Activated naive CD8-positive, alpha-beta T cell (primary cell): ENCODE measurements around the gene LGALS14.
"Not testable (repeated sequence)": the region's sequence is repeated elsewhere in the genome, so short reads cannot be mapped to it uniquely, and the experiment has no call there.

ENCODE experiments used
- H3K27ac Mint-ChIP-seq: one replicate; pipeline ENCODE4 v1.8.0; 2021; ENCODE audit warnings: mixed read lengths
- H3K27me3 Mint-ChIP-seq: one replicate; pipeline ENCODE4 v1.8.0; 2021; ENCODE audit warnings: mixed read lengths
- H3K36me3 Mint-ChIP-seq: one replicate; pipeline ENCODE4 v1.8.0; 2021; ENCODE audit warnings: mixed read lengths
- H3K4me1 Mint-ChIP-seq: one replicate; pipeline ENCODE4 v1.8.0; 2021; ENCODE audit warnings: low read depth, mixed read lengths
- H3K4me3 Mint-ChIP-seq: one replicate; pipeline ENCODE4 v1.8.0; 2021; ENCODE audit warnings: mild to moderate bottlenecking, mixed read lengths
- H3K9me3 Mint-ChIP-seq: one replicate; pipeline ENCODE4 v1.8.0; 2021; ENCODE audit warnings: low read depth, mixed read lengths

Gene LGALS14

DNA sequence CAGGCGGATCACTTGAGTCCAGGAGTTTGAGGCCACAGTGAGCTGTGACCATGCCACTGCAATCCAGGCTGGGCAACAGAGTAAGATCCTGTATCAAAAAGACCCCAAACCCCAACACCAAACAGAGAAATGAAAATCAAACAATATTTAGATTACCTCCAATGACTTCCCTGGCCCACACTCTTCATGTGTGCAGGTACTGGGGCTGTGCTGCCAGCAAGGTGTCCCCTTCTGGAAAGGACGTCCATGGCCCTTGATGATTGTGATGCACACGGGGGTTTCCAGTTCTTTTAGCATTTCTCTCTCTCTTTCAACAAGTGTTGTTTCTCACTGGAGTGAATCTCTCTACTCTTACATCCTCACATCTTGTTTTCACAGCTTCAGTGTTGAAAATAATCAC, 23.7 kb upstream of the LGALS14 start:
- H3K9me3 Mint-ChIP-seq: no peaks in the 10 kb centered on the region
- peaks cover 2% of the 10 kb centered on the region for H3K27me3 Mint-ChIP-seq
- no peak overlapping the region for H3K27ac Mint-ChIP-seq
- peaks cover 30% of the 10 kb centered on the region for H3K4me1 Mint-ChIP-seq
- no peak overlapping the region for H3K4me3 Mint-ChIP-seq
- no peaks in the 10 kb centered on the region for H3K36me3 Mint-ChIP-seq

DNA sequence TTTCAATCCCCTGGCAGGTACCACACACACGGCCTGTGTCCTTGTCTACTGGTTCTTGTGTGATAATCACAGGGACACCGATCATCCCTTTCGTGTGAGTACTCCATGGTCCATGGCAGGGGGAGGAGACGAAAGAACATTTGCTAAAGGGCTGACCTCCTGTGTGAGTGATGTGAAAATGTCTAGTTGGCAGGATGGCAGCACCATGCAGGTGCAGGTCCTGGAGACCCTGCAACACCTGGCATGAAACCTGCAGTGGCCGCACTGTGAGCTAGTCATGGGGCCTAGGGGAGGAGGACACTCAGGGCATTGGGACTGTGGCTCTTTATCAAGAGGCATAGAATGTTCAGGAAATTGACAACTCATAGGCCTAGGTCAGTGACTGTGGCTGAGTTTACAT, 22.9 kb upstream of the LGALS14 start:
- Mint-ChIP-seq H3K4me3 (no peak overlapping the region), H3K27me3 (peaks cover 2% of the 10 kb centered on the region), H3K27ac (no peak overlapping the region), H3K36me3 (peaks cover under 1% of the 10 kb centered on the region), H3K9me3 (no peaks in the 10 kb centered on the region), H3K4me1 (peaks cover 25% of the 10 kb centered on the region)

DNA sequence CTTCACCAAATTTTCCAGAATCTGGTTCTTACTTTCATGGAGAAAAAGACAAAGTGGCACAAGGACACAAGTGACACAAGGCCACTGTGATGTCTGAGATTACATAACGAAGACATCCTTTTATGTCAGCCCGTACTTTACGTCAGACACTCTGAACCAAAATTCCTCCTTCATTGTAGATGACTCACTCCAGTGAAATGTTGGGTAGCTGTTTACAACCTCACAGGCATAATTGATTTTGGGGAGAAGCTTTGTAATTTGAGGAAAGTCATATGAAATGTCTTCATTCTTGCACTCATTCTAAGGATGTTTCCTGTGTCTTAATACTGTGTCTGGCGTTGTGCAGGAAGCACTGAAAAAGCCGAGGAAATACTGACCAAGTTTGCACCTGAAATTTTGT, 20.0 kb upstream of the LGALS14 start:
- peaks cover 10% of the 10 kb centered on the region for H3K36me3 Mint-ChIP-seq
- no peak overlapping the region for H3K27ac Mint-ChIP-seq
- H3K4me3 Mint-ChIP-seq: no peak overlapping the region
- H3K4me1 Mint-ChIP-seq: peaks cover 10% of the 10 kb centered on the region
- H3K9me3 Mint-ChIP-seq: no peaks in the 10 kb centered on the region
- peaks cover 2% of the 10 kb centered on the region for H3K27me3 Mint-ChIP-seq

DNA sequence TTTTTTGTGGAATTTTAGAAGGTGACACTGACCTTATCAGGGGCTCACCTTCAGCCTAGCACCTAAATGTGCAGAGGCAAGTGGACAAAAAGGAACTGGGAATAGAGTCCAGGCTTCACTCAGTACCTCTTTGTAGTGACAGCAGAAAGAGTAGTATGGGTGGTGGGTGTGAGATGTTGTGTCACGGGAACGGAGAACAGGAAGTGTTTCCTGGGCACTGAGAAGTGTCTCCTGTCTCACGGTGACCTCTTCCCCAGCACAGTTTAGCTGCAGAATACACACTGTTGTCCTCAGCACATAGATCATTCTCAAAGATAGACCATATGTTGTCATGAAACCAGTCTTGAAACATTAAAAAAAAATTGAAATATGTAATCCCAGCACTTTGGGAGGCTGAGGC, 17.5 kb upstream of the LGALS14 start:
- Mint-ChIP-seq H3K36me3 (peaks cover 10% of the 10 kb centered on the region), H3K9me3 (no peaks in the 10 kb centered on the region), H3K27me3 (peaks cover 2% of the 10 kb centered on the region), H3K4me1 (no peaks in the 10 kb centered on the region), H3K4me3 (no peak overlapping the region), H3K27ac (peak overlapping the region; percentile 16)

DNA sequence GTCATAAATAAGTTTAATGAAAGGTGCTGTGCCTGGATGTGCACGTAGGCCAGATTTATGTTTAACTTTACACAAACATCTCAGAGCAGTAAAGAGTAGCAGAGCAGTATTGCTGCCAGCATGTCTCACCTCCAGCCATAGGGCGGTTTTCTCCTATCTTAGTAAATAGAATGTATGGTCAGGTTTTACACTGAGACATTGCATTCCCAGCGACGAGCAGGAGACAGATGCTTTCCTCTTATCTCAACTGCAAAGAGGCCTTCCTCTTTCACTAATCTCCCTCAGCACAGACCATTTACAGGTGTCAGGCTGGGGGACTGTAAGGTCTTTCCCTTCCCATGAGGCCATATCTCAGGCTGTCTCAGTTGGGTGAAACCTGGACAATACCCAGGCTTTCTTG, 15.6 kb upstream of the LGALS14 start:
- H3K36me3 Mint-ChIP-seq, H3K4me1 Mint-ChIP-seq: not testable (repeated sequence)

DNA sequence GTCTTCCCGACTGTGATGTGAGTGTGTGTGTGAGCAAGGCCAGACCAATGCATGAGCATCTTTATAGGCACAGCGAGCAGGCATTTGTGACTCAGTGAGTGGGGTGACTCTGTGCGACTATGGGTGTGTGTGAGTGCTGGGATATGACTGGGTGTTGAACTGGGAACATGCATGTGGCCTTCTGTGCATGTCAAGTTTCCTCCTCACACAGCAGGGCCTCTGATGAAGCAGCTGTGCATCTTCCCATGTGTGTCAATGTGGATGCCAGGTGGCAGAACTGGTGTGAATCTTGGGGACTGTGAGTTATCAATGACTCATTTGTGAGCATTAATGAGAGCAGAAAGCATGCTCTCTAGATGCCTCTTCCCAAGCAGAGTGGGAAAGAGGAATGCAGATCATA, 12.1 kb upstream of the LGALS14 start:
- no peak overlapping the region for H3K4me3 Mint-ChIP-seq
- H3K9me3 Mint-ChIP-seq: no peaks in the 10 kb centered on the region
- H3K27ac Mint-ChIP-seq: no peak overlapping the region
- H3K27me3 Mint-ChIP-seq: peaks cover 13% of the 10 kb centered on the region
- H3K36me3 Mint-ChIP-seq: peaks cover 5% of the 10 kb centered on the region
- H3K4me1 Mint-ChIP-seq: no peaks in the 10 kb centered on the region

More for the DNA sequence above, 15.6 kb upstream of the LGALS14 start:
- H3K4me3 Mint-ChIP-seq, H3K27ac Mint-ChIP-seq, H3K27me3 Mint-ChIP-seq, H3K9me3 Mint-ChIP-seq: not testable (repeated sequence)

DNA sequence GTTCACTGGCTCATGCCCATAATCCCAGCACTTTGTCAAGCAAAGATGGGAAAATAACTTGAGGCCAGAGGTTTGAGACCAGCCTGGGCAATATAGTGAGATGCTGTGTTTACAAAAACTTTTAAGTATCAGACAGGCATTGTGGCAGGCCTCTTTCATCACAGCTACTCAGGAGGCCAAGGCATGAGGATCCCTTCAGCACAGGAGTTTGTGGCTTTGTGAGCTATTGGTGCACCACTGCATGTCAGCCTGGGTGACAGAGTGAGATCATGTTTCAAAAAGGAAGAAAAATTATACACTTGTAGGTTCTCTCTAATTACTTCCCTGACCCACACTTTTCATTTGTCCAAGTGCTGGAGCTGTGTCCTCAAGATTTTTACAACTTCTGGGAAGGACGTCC, 11.5 kb upstream of the LGALS14 start:
- Mint-ChIP-seq H3K27me3 (peaks cover 15% of the 10 kb centered on the region), H3K36me3 (peaks cover 5% of the 10 kb centered on the region), H3K27ac (no peak overlapping the region), H3K4me1 (no peaks in the 10 kb centered on the region), H3K4me3 (no peak overlapping the region), H3K9me3 (no peaks in the 10 kb centered on the region)

DNA sequence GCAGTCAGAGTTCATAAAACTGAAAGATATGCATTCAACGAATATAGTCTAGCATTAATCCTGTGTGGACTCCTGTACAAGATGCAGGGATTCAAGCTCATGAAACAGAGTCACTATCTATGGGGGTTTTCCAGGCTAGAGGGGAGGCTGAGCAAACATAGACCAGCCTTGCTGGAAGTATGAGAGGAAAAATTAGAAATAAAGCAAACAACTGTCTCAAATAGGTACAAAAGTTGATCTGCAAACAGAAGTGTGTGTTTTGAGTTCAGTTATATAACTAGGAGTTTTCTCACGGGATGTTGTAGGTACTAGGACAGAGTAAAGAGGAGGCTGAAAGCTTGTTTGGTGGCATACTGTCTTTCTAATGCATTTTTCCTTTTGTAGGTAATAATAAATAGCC, 8.5 kb upstream of the LGALS14 start:
- no peaks in the 10 kb centered on the region for H3K36me3 Mint-ChIP-seq
- H3K4me3 Mint-ChIP-seq: no peak overlapping the region
- no peaks in the 10 kb centered on the region for H3K9me3 Mint-ChIP-seq
- no peak overlapping the region for H3K27ac Mint-ChIP-seq
- H3K27me3 Mint-ChIP-seq: peaks cover 22% of the 10 kb centered on the region
- H3K4me1 Mint-ChIP-seq: no peaks in the 10 kb centered on the region

DNA sequence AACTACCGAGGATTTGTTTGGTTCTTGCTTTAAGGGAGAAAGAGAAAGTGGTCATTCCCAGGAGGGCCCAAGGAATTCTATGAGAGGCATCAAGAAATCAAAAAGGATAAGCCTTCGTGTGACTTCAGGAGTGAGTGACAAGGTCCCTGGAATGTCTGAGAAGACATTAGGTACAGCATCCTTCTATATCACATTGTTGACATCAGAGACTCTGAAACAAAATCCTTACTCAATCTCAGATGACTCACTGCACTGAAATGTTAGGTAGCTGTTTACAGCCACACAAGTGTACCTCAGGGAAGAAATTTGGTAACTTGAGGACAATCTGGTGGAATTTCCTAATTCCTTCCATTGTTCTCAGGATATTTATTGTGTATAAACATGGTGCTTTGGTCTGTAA, 7.9 kb upstream of the LGALS14 start:
- H3K9me3 Mint-ChIP-seq: no peaks in the 10 kb centered on the region
- H3K4me3 Mint-ChIP-seq: no peak overlapping the region
- H3K27me3 Mint-ChIP-seq: peaks cover 22% of the 10 kb centered on the region
- no peaks in the 10 kb centered on the region for H3K36me3 Mint-ChIP-seq
- H3K27ac Mint-ChIP-seq: no peak overlapping the region
- no peaks in the 10 kb centered on the region for H3K4me1 Mint-ChIP-seq

DNA sequence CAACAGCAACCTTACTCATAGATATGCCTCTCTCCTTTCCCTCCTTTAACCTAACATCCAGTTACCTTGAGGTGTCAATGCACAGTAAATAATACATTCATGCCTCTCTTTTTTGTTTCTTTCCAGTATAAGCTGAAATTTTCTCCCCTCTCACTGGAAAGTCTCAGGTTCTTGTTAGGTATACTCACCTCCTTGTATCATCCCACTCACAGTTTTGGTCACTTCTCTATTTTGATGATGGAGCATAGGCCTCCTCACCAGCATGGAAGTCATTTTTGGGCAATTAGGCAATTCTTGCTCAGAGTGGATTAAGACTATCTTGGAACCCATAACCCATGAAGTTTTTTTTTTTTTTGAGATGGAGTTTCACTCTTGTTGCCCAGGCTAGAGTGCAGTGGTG, 5.7 kb upstream of the LGALS14 start:
- H3K4me1 Mint-ChIP-seq: no peaks in the 10 kb centered on the region
- no peaks in the 10 kb centered on the region for H3K36me3 Mint-ChIP-seq
- H3K4me3 Mint-ChIP-seq: no peak overlapping the region
- H3K27ac Mint-ChIP-seq: no peak overlapping the region
- no peaks in the 10 kb centered on the region for H3K9me3 Mint-ChIP-seq
- H3K27me3 Mint-ChIP-seq: peaks cover 20% of the 10 kb centered on the region

DNA sequence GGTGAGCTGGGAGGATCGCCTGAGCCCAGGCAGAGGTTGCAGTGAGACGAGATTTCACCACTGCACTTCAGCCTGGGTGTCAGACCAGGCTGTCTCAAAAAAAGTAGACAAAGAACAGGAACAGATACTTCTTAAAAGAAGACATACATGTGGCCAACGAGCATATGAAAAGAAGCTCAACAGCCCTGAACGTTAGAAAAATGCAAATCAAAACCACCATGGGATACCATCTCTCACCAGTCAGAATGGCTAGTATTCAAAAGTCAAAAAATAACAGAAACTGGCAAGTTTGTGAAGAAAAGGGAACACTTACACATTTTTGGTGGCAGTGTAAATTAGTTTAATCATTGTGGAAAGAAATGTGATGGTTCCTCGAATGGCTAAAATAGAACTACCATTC, 3.0 kb upstream of the LGALS14 start:
- peaks cover 22% of the 10 kb centered on the region for H3K4me1 Mint-ChIP-seq
- no peak overlapping the region for H3K27ac Mint-ChIP-seq
- no peak overlapping the region for H3K4me3 Mint-ChIP-seq
- no peaks in the 10 kb centered on the region for H3K9me3 Mint-ChIP-seq
- peaks cover 11% of the 10 kb centered on the region for H3K27me3 Mint-ChIP-seq
- H3K36me3 Mint-ChIP-seq: no peaks in the 10 kb centered on the region

DNA sequence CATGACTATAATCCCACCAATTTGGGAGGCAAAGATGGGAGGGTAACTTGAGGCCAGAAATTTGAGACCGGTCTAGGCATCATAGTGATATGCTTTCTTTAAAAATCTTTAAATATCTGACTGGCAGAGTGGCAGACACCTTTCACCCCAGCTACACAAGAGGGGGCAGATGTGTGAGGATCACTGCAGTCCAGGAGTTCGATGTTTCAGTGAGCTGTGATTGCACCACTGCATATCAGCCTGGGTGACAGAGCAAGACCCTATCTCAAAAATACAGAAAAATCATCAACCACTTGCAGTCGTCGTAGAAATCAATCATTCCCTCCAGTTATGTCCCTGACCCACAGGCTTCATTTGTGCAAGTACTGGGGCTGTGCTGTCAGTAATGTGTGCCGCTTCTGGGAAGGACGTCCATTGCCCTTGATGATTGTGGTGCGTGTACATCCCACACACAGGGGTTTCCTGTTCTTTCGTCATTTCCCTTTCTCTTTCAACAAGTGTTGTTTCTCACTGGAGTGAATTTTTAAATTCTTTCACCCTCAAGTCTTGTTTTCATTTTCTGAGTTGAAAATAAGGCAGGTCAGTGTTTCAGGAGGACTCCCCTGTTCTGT, 1.4 kb downstream of the LGALS14 start:
- H3K27me3 Mint-ChIP-seq: no peaks in the 10 kb centered on the region
- no peaks in the 10 kb centered on the region for H3K9me3 Mint-ChIP-seq
- peak overlapping the region; percentile 75 for H3K27ac Mint-ChIP-seq
- peaks cover 38% of the 10 kb centered on the region for H3K4me1 Mint-ChIP-seq
- H3K36me3 Mint-ChIP-seq: no peaks in the 10 kb centered on the region
- no peak overlapping the region for H3K4me3 Mint-ChIP-seq

DNA sequence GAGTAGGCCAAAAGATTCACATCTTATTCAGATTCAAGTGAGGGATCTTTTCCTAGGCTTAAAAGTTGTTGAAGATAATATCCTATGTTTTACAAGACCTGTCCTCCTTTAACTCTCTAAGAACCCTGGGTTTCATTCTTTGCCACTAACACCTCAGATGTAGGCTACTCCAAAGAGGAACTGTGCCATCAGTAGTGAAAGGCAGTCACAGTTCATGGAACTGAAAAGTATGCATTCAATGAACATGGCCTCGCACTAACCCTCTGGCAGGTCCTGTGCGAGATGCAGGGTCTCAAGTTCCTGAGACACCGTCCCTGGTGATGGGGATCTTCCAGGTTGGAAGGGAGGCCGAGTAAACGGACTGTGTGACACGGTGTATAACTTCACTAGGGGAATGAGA, 4.3 kb downstream of the LGALS14 start:
- peaks cover 5% of the 10 kb centered on the region for H3K9me3 Mint-ChIP-seq
- H3K27ac Mint-ChIP-seq: no peak overlapping the region
- H3K4me1 Mint-ChIP-seq: peaks cover 40% of the 10 kb centered on the region
- H3K36me3 Mint-ChIP-seq: no peaks in the 10 kb centered on the region
- H3K4me3 Mint-ChIP-seq: no peak overlapping the region
- peaks cover 5% of the 10 kb centered on the region for H3K27me3 Mint-ChIP-seq

DNA sequence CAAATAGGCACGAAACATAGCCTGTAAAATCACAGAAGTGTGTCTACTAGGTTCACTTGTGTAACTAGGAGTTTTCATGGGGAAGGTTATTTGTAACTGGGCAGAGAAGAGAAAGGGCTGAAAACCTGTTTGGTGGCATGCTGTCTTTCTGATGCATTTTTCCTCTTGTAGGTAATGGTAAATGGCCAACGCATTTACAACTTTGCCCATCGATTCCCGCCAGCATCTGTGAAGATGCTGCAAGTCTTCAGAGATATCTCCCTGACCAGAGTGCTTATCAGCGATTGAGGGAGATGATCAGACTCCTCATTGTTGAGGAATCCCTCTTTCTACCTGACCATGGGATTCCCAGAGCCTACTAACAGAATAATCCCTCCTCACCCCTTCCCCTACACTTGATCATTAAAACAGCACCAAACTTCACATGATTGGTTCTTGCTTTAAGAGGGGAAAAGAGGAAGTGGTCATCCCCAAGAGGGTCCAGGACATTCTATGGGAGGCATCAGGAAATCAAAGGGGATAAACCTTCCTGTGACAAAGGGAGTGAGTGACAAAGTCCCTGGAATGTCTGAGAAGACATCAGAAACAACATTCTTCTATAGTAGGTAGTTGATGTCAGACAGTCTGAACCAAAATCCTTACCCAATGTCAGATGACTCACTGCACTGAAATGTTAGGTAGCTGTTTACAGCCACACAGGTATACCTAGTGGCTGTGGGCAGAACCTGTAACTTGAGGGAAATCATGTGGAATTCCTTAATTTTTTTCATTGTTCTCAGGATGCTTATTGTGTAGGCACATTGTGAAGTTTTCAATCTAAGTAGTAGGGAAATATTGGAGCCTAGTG, 5.0 kb downstream of the LGALS14 start:
- Mint-ChIP-seq H3K27me3 (peaks cover 5% of the 10 kb centered on the region), H3K4me3 (no peak overlapping the region), H3K4me1 (peaks cover 38% of the 10 kb centered on the region), H3K9me3 (peaks cover 5% of the 10 kb centered on the region), H3K36me3 (no peaks in the 10 kb centered on the region), H3K27ac (no peak overlapping the region)

DNA sequence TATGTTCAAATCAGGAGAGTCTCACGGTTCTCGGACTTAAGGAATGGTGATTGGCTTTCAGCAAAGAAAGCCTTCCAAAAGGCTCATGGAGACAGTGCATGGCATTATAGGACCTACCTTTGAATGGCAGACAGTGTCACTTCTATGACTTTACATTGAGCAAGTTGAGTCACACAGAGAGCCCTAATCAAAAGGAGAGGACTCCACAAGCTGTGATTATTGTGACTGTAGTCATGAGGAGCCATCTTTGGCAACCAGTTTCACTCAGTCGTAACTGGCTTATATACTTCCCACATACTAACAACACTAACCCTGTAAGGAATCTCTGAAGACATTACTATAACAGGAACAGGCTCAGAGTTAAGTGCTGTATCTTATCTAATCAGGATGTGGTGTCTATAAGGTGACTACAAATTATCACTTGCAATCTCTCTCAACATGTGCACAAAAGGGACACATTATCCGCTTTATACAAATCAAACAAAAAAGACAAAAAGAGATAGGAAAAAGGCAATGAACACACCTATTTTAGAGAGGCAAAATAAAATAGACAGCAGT, 6.1 kb downstream of the LGALS14 start:
- peaks cover 5% of the 10 kb centered on the region for H3K9me3 Mint-ChIP-seq
- H3K27me3 Mint-ChIP-seq: peaks cover 8% of the 10 kb centered on the region
- H3K4me1 Mint-ChIP-seq: peaks cover 27% of the 10 kb centered on the region
- no peak overlapping the region for H3K4me3 Mint-ChIP-seq
- H3K27ac Mint-ChIP-seq: no peak overlapping the region
- peaks cover 3% of the 10 kb centered on the region for H3K36me3 Mint-ChIP-seq
